ENCODE measurements around the gene MAN1A2. TPM values are rescaled to one million over a fixed set of nuclear protein-coding genes. Genes with fewer than 3 reads are reported as not detected.

MAN1A2 gene
- total RNA-seq, 4 donors from 2014 or later: 18.1 to 37.4 (median 26.3) TPM

DNA sequence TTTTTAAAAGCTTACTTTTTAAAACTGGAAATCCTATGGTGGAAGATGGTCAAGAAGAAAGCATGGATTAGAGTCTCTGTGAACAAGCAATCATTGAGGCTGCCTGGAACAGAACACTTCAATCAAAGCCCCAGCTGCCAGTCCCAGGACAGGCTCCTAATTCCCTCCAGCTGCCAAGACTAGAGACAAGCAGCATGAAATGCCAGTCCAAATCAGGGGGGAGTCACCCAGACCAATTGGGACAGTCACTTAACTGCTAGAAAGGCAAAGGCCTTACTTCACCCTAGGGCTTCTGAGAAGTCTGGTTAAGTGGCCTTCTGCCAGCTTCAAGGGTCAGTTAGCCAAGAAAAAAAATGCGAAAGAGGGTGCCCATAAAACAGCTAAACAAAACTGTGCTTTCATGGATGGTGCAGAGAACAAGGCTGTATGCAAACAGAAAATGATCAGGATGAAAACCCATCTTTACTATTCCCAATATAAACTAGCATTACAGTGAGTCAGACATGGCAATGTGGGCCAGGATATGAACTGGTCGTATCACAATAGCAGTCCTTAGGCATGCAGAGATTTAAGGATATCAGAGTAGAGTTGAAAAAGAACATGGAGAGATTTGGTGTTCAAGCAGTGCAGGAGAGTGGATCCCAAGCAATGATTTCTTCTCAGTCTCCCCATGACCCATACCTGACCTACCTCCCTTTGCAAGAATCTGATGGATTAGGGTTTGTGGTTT lies 31.0 kb upstream of the MAN1A2 start:
- Histone ChIP-seq H3K9me3 (no peaks in the 10 kb centered on the region), H3K4me1 (no peaks in the 10 kb centered on the region), H3K4me3 (no peak overlapping the region), H3K27ac (no peak overlapping the region), H3K36me3 (no peaks in the 10 kb centered on the region), H3K27me3 (no peaks in the 10 kb centered on the region)
- no peak for TF ChIP-seq POLR2A (IDR thresholded peaks at IDR 0.05)
- TF ChIP-seq, protein P1, sequence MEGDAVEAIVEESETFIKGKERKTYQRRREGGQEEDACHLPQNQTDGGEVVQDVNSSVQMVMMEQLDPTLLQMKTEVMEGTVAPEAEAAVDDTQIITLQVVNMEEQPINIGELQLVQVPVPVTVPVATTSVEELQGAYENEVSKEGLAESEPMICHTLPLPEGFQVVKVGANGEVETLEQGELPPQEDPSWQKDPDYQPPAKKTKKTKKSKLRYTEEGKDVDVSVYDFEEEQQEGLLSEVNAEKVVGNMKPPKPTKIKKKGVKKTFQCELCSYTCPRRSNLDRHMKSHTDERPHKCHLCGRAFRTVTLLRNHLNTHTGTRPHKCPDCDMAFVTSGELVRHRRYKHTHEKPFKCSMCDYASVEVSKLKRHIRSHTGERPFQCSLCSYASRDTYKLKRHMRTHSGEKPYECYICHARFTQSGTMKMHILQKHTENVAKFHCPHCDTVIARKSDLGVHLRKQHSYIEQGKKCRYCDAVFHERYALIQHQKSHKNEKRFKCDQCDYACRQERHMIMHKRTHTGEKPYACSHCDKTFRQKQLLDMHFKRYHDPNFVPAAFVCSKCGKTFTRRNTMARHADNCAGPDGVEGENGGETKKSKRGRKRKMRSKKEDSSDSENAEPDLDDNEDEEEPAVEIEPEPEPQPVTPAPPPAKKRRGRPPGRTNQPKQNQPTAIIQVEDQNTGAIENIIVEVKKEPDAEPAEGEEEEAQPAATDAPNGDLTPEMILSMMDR (IDR thresholded peaks at IDR 0.05): no peak
- intact Hi-C loops (cut with DNase I): no loop called here
- 15 to 25% methylated on average over 2 of the region's 2 CpGs for WGBS, 2 donors
- no peak for DNase-seq

GRCh38 chr1:117339866-117340700 lies 27.2 kb upstream of the MAN1A2 start:
- WGBS, 2 donors: 65 to 68% methylated on average over 6 of the region's 6 CpGs

DNA sequence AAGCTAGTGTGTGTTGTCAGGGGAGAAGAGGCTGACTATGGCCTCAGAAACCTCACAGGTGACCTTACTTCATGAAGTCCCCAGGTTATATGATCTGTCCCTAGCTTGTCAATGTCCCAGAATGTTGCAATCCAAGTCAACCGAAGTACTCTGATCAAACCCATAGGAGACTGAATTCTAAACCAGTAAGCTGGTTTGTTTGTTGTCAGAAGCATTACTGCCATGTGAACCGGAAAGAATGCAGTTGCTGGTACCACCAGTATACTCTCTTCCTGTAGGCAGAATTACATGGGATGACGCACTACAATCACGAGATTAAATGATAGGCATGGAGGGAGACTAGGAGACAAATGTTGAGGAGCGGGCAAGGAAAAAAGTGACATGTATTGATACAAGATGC lies 26.1 kb upstream of the MAN1A2 start:
- no peak overlapping the region for H3K27ac ChIP-seq
- DNase-seq: no peak
- no peaks in the 10 kb centered on the region for H3K27me3 ChIP-seq
- intact Hi-C loops (cut with DNase I): no loop called here
- H3K36me3 ChIP-seq: no peaks in the 10 kb centered on the region
- H3K9me3 ChIP-seq: no peaks in the 10 kb centered on the region
- H3K4me1 ChIP-seq: no peaks in the 10 kb centered on the region
- H3K4me3 ChIP-seq: no peak overlapping the region
- 74 to 92% methylated on average over 5 of the region's 5 CpGs for WGBS, 2 donors
- TF ChIP-seq POLR2A (IDR thresholded peaks at IDR 0.05): no peak
- TF ChIP-seq, protein P1 (IDR thresholded peaks at IDR 0.05): no peak

More at GRCh38 chr1:117339866-117340700, 27.2 kb upstream of the MAN1A2 start:
- TF ChIP-seq POLR2A (IDR thresholded peaks at IDR 0.05): no peak
- TF ChIP-seq, protein P1 (IDR thresholded peaks at IDR 0.05): peak in 1 of 6 experiments; percentile 6
- H3K4me3 ChIP-seq: no peak overlapping the region
- intact Hi-C loops (cut with DNase I): no loop called here
- H3K27ac ChIP-seq: no peak overlapping the region
- no peaks in the 10 kb centered on the region for H3K9me3 ChIP-seq
- H3K4me1 ChIP-seq: no peaks in the 10 kb centered on the region
- no peak for DNase-seq
- no peaks in the 10 kb centered on the region for H3K27me3 ChIP-seq
- no peaks in the 10 kb centered on the region for H3K36me3 ChIP-seq

DNA sequence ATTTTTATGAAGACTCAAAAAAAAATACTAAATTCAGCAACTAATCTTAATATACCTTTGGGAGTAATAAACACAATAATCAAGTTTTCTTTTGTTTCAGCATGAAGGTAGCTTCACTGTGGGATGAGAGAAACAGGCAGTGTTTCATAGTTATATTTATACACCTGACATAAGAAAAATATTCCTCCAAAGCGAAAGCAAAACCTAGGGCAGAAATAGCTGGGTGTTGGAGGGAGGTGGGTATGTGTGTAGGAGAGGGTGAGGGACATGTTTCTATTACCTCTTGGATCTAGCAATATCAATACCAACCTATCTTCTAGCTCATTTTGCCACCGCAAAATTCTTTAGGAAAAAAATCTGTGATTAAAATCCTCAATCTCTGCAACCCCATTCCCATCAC lies 24.9 kb upstream of the MAN1A2 start:
- Histone ChIP-seq H3K27me3 (no peaks in the 10 kb centered on the region), H3K4me3 (no peak overlapping the region), H3K9me3 (no peaks in the 10 kb centered on the region), H3K36me3 (no peaks in the 10 kb centered on the region), H3K27ac (no peak overlapping the region), H3K4me1 (no peaks in the 10 kb centered on the region)
- intact Hi-C loops (cut with DNase I): no loop called here
- no peak for DNase-seq
- TF ChIP-seq POLR2A (IDR thresholded peaks at IDR 0.05): no peak
- TF ChIP-seq, protein P1 (IDR thresholded peaks at IDR 0.05): no peak
- 91 to 92% methylated on average over 2 of the region's 2 CpGs for WGBS, 2 donors
